ENCODE results near the gene SMIM44.

The SMIM44 gene

GRCh38 chr19:3478409-3479176 lies 4.6 kb downstream of the SMIM44 start:
- peaks cover 16% of the 10 kb centered on the region for H4K20me1 ChIP-seq
- no peak for TF ChIP-seq Cebpa-rat (IDR thresholded peaks at IDR 0.05)
- peak overlapping the region; percentile 61 for H3K4me3 ChIP-seq
- no peaks in the 10 kb centered on the region for H3K27me3 ChIP-seq
- H3K9ac ChIP-seq: peak overlapping the region; percentile 67
- H3K36me3 ChIP-seq: peaks cover 49% of the 10 kb centered on the region
- H3K4me2 ChIP-seq: peak overlapping the region; percentile 89
- H3K27ac ChIP-seq: peak overlapping the region; percentile 90
- H3K9me3 ChIP-seq: no peaks in the 10 kb centered on the region; the same call in 1 of the 2 replicates
- peaks cover 39% of the 10 kb centered on the region for H3K4me1 ChIP-seq

GRCh38 chr19:3477951-3478350 lies 5.3 kb downstream of the SMIM44 start:
- Histone ChIP-seq H3K4me2 (peak overlapping the region; percentile 89), H3K9me3 (no peaks in the 10 kb centered on the region; the same call in 1 of the 2 replicates), H3K36me3 (peaks cover 45% of the 10 kb centered on the region), H3K4me3 (peak overlapping the region; percentile 61), H3K27ac (peak overlapping the region; percentile 90), H3K4me1 (peaks cover 45% of the 10 kb centered on the region), H3K9ac (peak overlapping the region; percentile 67), H3K27me3 (no peaks in the 10 kb centered on the region), H4K20me1 (peaks cover 22% of the 10 kb centered on the region)
- TF ChIP-seq Cebpa-rat (IDR thresholded peaks at IDR 0.05): no peak

- H3K4me1 ChIP-seq: peaks cover 49% of the 10 kb centered on the region
- peak overlapping the region; percentile 90 for H3K27ac ChIP-seq
- no peak for TF ChIP-seq Cebpa-rat (IDR thresholded peaks at IDR 0.05)
- H3K36me3 ChIP-seq: peaks cover 43% of the 10 kb centered on the region
- peak overlapping the region; percentile 89 for H3K4me2 ChIP-seq
- peak overlapping the region; percentile 61 for H3K4me3 ChIP-seq
- peak overlapping the region; percentile 67; the same call in 1 of the 2 replicates for H3K9ac ChIP-seq
- no peaks in the 10 kb centered on the region for H3K27me3 ChIP-seq
- H4K20me1 ChIP-seq: peaks cover 27% of the 10 kb centered on the region
- no peaks in the 10 kb centered on the region; the same call in 1 of the 2 replicates for H3K9me3 ChIP-seq
These were observed 5.7 kb downstream of the SMIM44 start for GRCh38 chr19:3477506-3477905.

DNA sequence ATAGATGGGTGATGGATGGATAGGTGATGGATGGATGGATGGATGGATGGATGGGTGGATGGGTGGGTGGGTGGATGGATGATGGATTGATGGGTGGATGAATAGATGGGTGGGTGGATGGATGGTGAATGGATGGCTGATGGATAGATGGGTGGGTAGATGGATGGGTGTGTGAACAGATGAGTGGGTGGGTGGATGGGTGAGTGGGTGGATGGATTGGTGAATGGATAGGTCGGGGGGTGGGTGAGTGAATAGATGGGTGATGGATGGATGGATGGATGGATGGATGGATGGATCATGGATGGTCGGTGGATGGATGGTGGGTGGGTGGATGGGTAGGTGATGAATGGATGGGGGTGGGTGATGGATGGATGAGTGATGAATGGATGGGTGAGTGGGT lies 6.4 kb downstream of the SMIM44 start:
- Histone ChIP-seq H3K4me1 (peaks cover 52% of the 10 kb centered on the region), H3K4me3 (no peak overlapping the region), H3K27ac (no peak overlapping the region), H3K36me3 (peaks cover 36% of the 10 kb centered on the region), H4K20me1 (peaks cover 34% of the 10 kb centered on the region), H3K9ac (no peak overlapping the region), H3K4me2 (no peak overlapping the region; the same call in 1 of the 2 replicates), H3K27me3 (no peaks in the 10 kb centered on the region), H3K9me3 (no peaks in the 10 kb centered on the region; the same call in 1 of the 2 replicates)
- TF ChIP-seq Cebpa-rat (IDR thresholded peaks at IDR 0.05): no peak

DNA sequence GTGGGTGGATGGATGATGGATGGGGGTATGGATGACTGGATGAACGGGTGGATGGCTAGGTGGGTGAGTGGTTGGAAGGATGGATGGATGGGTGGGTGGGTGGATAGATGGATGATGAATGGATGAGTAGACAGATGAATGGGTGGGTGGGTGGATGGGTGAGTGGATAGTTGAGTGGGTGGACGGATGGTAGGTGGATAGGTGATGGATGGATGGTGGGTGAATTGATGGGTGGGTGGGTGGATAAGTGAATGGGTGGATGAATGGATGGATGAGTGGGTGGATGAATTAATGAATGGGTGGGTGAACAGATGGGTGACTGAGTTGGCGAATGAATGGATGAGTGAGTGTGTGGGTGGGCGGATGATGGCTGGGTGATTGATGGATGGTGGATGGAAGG lies 7.8 kb downstream of the SMIM44 start:
- Histone ChIP-seq H3K4me1 (peaks cover 51% of the 10 kb centered on the region), H3K9ac (no peak overlapping the region), H3K27me3 (no peaks in the 10 kb centered on the region), H3K4me2 (no peak overlapping the region), H3K27ac (no peak overlapping the region), H3K36me3 (peaks cover 32% of the 10 kb centered on the region), H3K4me3 (no peak overlapping the region), H3K9me3 (no peaks in the 10 kb centered on the region; the same call in 1 of the 2 replicates), H4K20me1 (peaks cover 37% of the 10 kb centered on the region)
- no peak for TF ChIP-seq Cebpa-rat (IDR thresholded peaks at IDR 0.05)

DNA sequence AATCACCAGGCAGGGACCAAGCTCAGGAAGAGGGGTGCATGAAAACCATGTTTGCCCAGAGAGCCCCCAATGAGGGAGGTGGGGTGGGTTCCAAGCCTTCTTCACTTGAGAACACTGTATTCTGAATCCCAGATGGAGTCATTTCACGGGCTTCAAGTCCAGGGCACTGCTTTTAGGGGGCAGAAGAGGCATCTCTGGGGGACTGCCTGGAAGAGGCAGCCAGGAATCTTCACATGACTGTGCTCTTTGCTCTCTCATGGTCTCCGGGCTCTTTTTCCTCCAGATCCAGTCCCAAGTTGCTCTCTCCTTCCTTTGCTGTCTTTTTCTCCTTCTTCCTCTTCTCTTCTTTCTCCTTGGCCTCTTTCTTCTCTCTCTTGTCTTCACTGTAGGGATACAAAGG lies 8.6 kb downstream of the SMIM44 start:
- Histone ChIP-seq H3K27ac (no peak overlapping the region), H3K4me3 (no peak overlapping the region), H4K20me1 (peaks cover 45% of the 10 kb centered on the region), H3K4me1 (peaks cover 57% of the 10 kb centered on the region), H3K9ac (no peak overlapping the region), H3K4me2 (no peak overlapping the region), H3K27me3 (no peaks in the 10 kb centered on the region), H3K36me3 (peaks cover 32% of the 10 kb centered on the region), H3K9me3 (no peaks in the 10 kb centered on the region; the same call in 1 of the 2 replicates)
- TF ChIP-seq Cebpa-rat (IDR thresholded peaks at IDR 0.05): no peak

GRCh38 chr19:3474010-3474409 lies 9.2 kb downstream of the SMIM44 start:
- peaks cover 32% of the 10 kb centered on the region for H3K36me3 ChIP-seq
- H3K4me1 ChIP-seq: peaks cover 63% of the 10 kb centered on the region
- no peak overlapping the region for H3K4me3 ChIP-seq
- no peak overlapping the region for H3K9ac ChIP-seq
- peaks cover 51% of the 10 kb centered on the region for H4K20me1 ChIP-seq
- H3K4me2 ChIP-seq: no peak overlapping the region
- H3K9me3 ChIP-seq: no peaks in the 10 kb centered on the region; the same call in 1 of the 2 replicates
- H3K27ac ChIP-seq: no peak overlapping the region
- no peak for TF ChIP-seq Cebpa-rat (IDR thresholded peaks at IDR 0.05)
- no peaks in the 10 kb centered on the region for H3K27me3 ChIP-seq

- no peak overlapping the region for H3K27ac ChIP-seq
- H3K36me3 ChIP-seq: peaks cover 39% of the 10 kb centered on the region
- H3K4me3 ChIP-seq: no peak overlapping the region
- H3K4me2 ChIP-seq: peak overlapping the region; percentile 19; the same call in 1 of the 2 replicates
- peaks cover 52% of the 10 kb centered on the region for H4K20me1 ChIP-seq
- H3K9ac ChIP-seq: no peak overlapping the region
- peaks cover 9% of the 10 kb centered on the region for H3K9me3 ChIP-seq
- peaks cover 53% of the 10 kb centered on the region for H3K4me1 ChIP-seq
- no peaks in the 10 kb centered on the region for H3K27me3 ChIP-seq
- TF ChIP-seq Cebpa-rat (IDR thresholded peaks at IDR 0.05): no peak
These were observed 11.1 kb downstream of the SMIM44 start for GRCh38 chr19:3471954-3472655.

- Histone ChIP-seq H3K27ac (no peak overlapping the region), H3K27me3 (no peaks in the 10 kb centered on the region), H3K36me3 (peaks cover 39% of the 10 kb centered on the region), H3K9ac (no peak overlapping the region), H3K4me3 (no peak overlapping the region), H3K4me2 (no peak overlapping the region), H3K9me3 (peaks cover 9% of the 10 kb centered on the region), H3K4me1 (peaks cover 53% of the 10 kb centered on the region), H4K20me1 (peaks cover 59% of the 10 kb centered on the region)
- no peak for TF ChIP-seq Cebpa-rat (IDR thresholded peaks at IDR 0.05)
These were observed 12.6 kb downstream of the SMIM44 start for GRCh38 chr19:3470500-3471128.
